SU-DHL-6 (cell line): ENCODE measurements around the gene MYO1D.
A peak's percentile ranks its signal among the peaks of the same experiment; 100 is the strongest.

Experiments used
- H2AFZ ChIP-seq: fragments of 200-600 bp; sonication (generic); 2 replicates; pipeline ENCODE4 v1.6.1; 2014; ENCODE audit warnings: low read depth, mild to moderate bottlenecking, moderate library complexity, mixed read lengths, antibody characterized with exemption, low read length; ENCODE audit not compliant: severe bottlenecking
- H3F3A ChIP-seq: fragments of 200-600 bp; shearing (Covaris generic); 2 replicates; pipeline ENCODE4 v1.6.0; 2016; ENCODE audit warnings: antibody characterized with exemption, mild to moderate bottlenecking; ENCODE audit not compliant: insufficient read depth
- H3K27ac ChIP-seq: fragments of 200-600 bp; sonication (generic); 2 replicates; pipeline ENCODE4 v1.5.1; 2016; ENCODE audit warnings: low read depth, mild to moderate bottlenecking, low read length, moderate library complexity, mixed read lengths
- H3K27me3 ChIP-seq: fragments of 200-600 bp; sonication (generic), shearing (Covaris generic); 2 replicates; pipeline ENCODE4 v1.6.0; 2014; ENCODE audit warnings: mild to moderate bottlenecking, low read length
- H3K36me3 ChIP-seq: fragments of 200-600 bp; sonication (generic); 2 replicates; pipeline ENCODE4 v1.6.1; 2014; ENCODE audit warnings: mild to moderate bottlenecking, low read length, mixed read lengths
- H3K4me2 ChIP-seq: fragments of 300-600, 200-600 bp; shearing (Covaris generic), sonication (generic); 2 replicates; pipeline ENCODE4 v1.6.0; 2014; ENCODE audit warnings: low read length, low read depth, mild to moderate bottlenecking; ENCODE audit not compliant: poor library complexity, severe bottlenecking
- H3K4me3 ChIP-seq: fragments of 200-600 bp; sonication (generic); 2 replicates; pipeline ENCODE4 v1.5.1; 2014; ENCODE audit warnings: antibody characterized with exemption, low read length, mild to moderate bottlenecking, mixed read lengths; ENCODE audit not compliant: insufficient read depth, poor library complexity, severe bottlenecking
- H3K79me2 ChIP-seq: fragments of 200-600 bp; sonication (generic); 2 replicates; pipeline ENCODE4 v1.6.1; 2014; ENCODE audit warnings: mild to moderate bottlenecking, low read length, moderate library complexity; ENCODE audit not compliant: insufficient read depth
- H3K9ac ChIP-seq: fragments of 200-600 bp; sonication (generic); 2 replicates; pipeline ENCODE4 v1.7.0; 2014; ENCODE audit warnings: mild to moderate bottlenecking, low read length
- H3K9me2 ChIP-seq: fragments of 200-600 bp; sonication (generic); replicated peaks from 2 replicates; pipeline ENCODE4 v1.6.1; 2014; ENCODE audit warnings: low read length; ENCODE audit not compliant: insufficient read depth
- H3K9me3 ChIP-seq: fragments of 200-600 bp; sonication (generic); 2 replicates; pipeline ENCODE4 v1.6.1; 2014; ENCODE audit warnings: low read length, mixed read lengths; ENCODE audit not compliant: insufficient read depth
- H4K20me1 ChIP-seq: fragments of 200-600 bp; sonication (generic); 2 replicates; pipeline ENCODE4 v1.6.1; 2014; ENCODE audit warnings: low read depth, mild to moderate bottlenecking, antibody characterized with exemption, low read length, moderate library complexity, mixed read lengths
- CTCF ChIP-seq: fragments of 200-600 bp; sonication (generic); IDR thresholded peaks from one replicate; pipeline ENCODE4 v1.5.1; 2017; ENCODE audit warnings: antibody characterized with exemption, mild to moderate bottlenecking, low read length, moderate library complexity; ENCODE audit not compliant: insufficient read depth, poor library complexity, severe bottlenecking
- EZH2phosphoT487 ChIP-seq: fragments of 200-600 bp; sonication (generic), shearing (Covaris generic); conservative IDR thresholded peaks from 2 replicates; pipeline ENCODE4 v1.6.1; 2018; ENCODE audit warnings: mild to moderate bottlenecking, antibody characterized with exemption, low read length, moderate library complexity, mixed read lengths

The MYO1D gene

GRCh38 chr17:32487473-32488176, 389.3 kb downstream of the MYO1D start:
- no peaks in the 10 kb centered on the region for H3K9me3 ChIP-seq
- H3K9me2 ChIP-seq: no peaks in the 10 kb centered on the region
- peak overlapping the region; percentile 42 for H3K4me2 ChIP-seq
- H3K9ac ChIP-seq: peak overlapping the region; percentile 64
- no peaks in the 10 kb centered on the region for H4K20me1 ChIP-seq
- peaks cover 22% of the 10 kb centered on the region for H3F3A ChIP-seq
- H3K79me2 ChIP-seq: no peaks in the 10 kb centered on the region
- H3K4me3 ChIP-seq: peak overlapping the region; percentile 63
- H3K27me3 ChIP-seq: no peaks in the 10 kb centered on the region
- H3K36me3 ChIP-seq: no peaks in the 10 kb centered on the region
- no peak overlapping the region for H2AFZ ChIP-seq
- no peak overlapping the region for H3K27ac ChIP-seq
- TF ChIP-seq CTCF (no peak), EZH2phosphoT487 (no peak)

- Histone ChIP-seq H3K4me2 (peak within 1 kb of the TSS; percentile 43), H3K9me2 (no peaks in the 10 kb centered on the region), H4K20me1 (no peaks in the 10 kb centered on the region), H3K9me3 (no peaks in the 10 kb centered on the region), H3K27me3 (no peaks in the 10 kb centered on the region), H2AFZ (peak within 1 kb of the TSS; percentile 51), H3K36me3 (0 out of 2 replicates have a peak, but pooled peaks cover 4% of the 10 kb centered on the region), H3F3A (peaks cover 22% of the 10 kb centered on the region), H3K79me2 (no peaks in the 10 kb centered on the region), H3K4me3 (peak within 1 kb of the TSS; percentile 63), H3K9ac (peak within 1 kb of the TSS; percentile 64), H3K27ac (peak within 1 kb of the TSS; percentile 38; the same call in 1 of the 2 replicates)
- TF ChIP-seq CTCF (no peak), EZH2phosphoT487 (no peak)
Measured at GRCh38 chr17:32486701-32487472, 390.0 kb downstream of the MYO1D start, which contains the start of gene CDK5R1. Gene CDK5R1 (plus strand): TSS chr17:32486993. CDS start chr17:32487621, 628 bp downstream.

- peak overlapping the region; percentile 51 for H2AFZ ChIP-seq
Measured at GRCh38 chr17:32486111-32486700, 390.7 kb downstream of the MYO1D start.

More at GRCh38 chr17:32486111-32486700, 390.7 kb downstream of the MYO1D start:
- H3K9me3 ChIP-seq: no peaks in the 10 kb centered on the region
- peak overlapping the region; percentile 40; the same call in 1 of the 2 replicates for H3K9ac ChIP-seq
- no peaks in the 10 kb centered on the region for H4K20me1 ChIP-seq
- peak overlapping the region; percentile 38; the same call in 1 of the 2 replicates for H3K27ac ChIP-seq
- peak overlapping the region; percentile 43 for H3K4me2 ChIP-seq
- peaks cover 22% of the 10 kb centered on the region for H3F3A ChIP-seq
- no peak for TF ChIP-seq EZH2phosphoT487
- no peak for TF ChIP-seq CTCF
- H3K79me2 ChIP-seq: no peaks in the 10 kb centered on the region
- H3K36me3 ChIP-seq: 0 out of 2 replicates have a peak, but pooled peaks cover 4% of the 10 kb centered on the region
- no peaks in the 10 kb centered on the region for H3K9me2 ChIP-seq
- H3K27me3 ChIP-seq: no peaks in the 10 kb centered on the region
- H3K4me3 ChIP-seq: peak overlapping the region; percentile 53
